GM18519 (cell line): ENCODE results near the gene EXOC3.
"Not testable (repeated sequence)": the region's sequence is repeated elsewhere in the genome, so short reads cannot be mapped to it uniquely, and the experiment has no call there.

Experiments used
- ATAC-seq: cut with Tn5 transposase; IDR thresholded peaks from one replicate; pipeline ENCODE4 v1.9.1; 2021; ENCODE audit warnings: mild to moderate bottlenecking, moderate library complexity; ENCODE audit not compliant: unreplicated experiment, low FRiP score

The EXOC3 gene

GRCh38 chr5:497090-497700 is 54.2 kb downstream of the EXOC3 start:
- no peak for ATAC-seq

- no peak for ATAC-seq
These were observed 55.0 kb downstream of the EXOC3 start for GRCh38 chr5:497871-498509.

GRCh38 chr5:499233-500209 is 56.5 kb downstream of the EXOC3 start:
- no peak for ATAC-seq

- no peak for ATAC-seq
These were observed 57.5 kb downstream of the EXOC3 start for GRCh38 chr5:500491-500890.

- ATAC-seq = no peak
These were observed 58.3 kb downstream of the EXOC3 start for GRCh38 chr5:501105-501830.

GRCh38 chr5:501831-502184 is 58.8 kb downstream of the EXOC3 start:
- ATAC-seq = no peak

GRCh38 chr5:502325-503079 is 59.5 kb downstream of the EXOC3 start:
- no peak for ATAC-seq

GRCh38 chr5:504326-505154 is 61.6 kb downstream of the EXOC3 start:
- ATAC-seq = no peak

GRCh38 chr5:505951-506525 is 63.1 kb downstream of the EXOC3 start:
- no peak for ATAC-seq

GRCh38 chr5:507986-508575 is 65.1 kb downstream of the EXOC3 start:
- ATAC-seq = not testable (repeated sequence)

GRCh38 chr5:509611-510185 is 66.7 kb downstream of the EXOC3 start:
- no peak for ATAC-seq

GRCh38 chr5:510521-510920 is 67.5 kb downstream of the EXOC3 start:
- ATAC-seq = no peak

GRCh38 chr5:511476-511875 is 68.5 kb downstream of the EXOC3 start:
- ATAC-seq = no peak

- ATAC-seq = no peak
These were observed 70.5 kb downstream of the EXOC3 start for GRCh38 chr5:513216-514100.

- no peak for ATAC-seq
These were observed 71.1 kb downstream of the EXOC3 start for GRCh38 chr5:514101-514485.

GRCh38 chr5:514673-515072 is 71.7 kb downstream of the EXOC3 start:
- no peak for ATAC-seq

- ATAC-seq = no peak
These were observed 72.4 kb downstream of the EXOC3 start for GRCh38 chr5:515273-515836.
